Lower leg skin (tissue), 3 donors: ENCODE results near the gene CBX1.

Source experiments
- CTCF ChIP-seq, 3 donors: fragments of 450-650 bp; IDR thresholded peaks; one replicate each; pipeline ENCODE4 v1.5.1; 2016; ENCODE audit warnings: antibody characterized with exemption in 3 of 3, mild to moderate bottlenecking in 3 of 3, moderate library complexity in 2 of 3
- POLR2A ChIP-seq, 2 donors: fragments of 450-650 bp; IDR thresholded peaks; one replicate each; pipeline ENCODE4 v1.6.1; 2016 to 2017; ENCODE audit warnings: antibody characterized with exemption in 2 of 2, mild to moderate bottlenecking in 1 of 2, moderate library complexity in 1 of 2

GRCh38 chr17:48044851-48045250, 56.4 kb downstream of the CBX1 start:
- TF ChIP-seq CTCF (IDR thresholded peaks at IDR 0.05) (no peak), POLR2A (IDR thresholded peaks at IDR 0.05) (no peak)
